ENCODE measurements around the gene KCNK5. TPM values are rescaled to one million over a fixed set of nuclear protein-coding genes. Genes with fewer than 3 reads are reported as not detected.

KCNK5 gene
- total and polyA plus RNA-seq, 2 experiments from 2014 or later: 6.6 to 11.4 TPM

DNA sequence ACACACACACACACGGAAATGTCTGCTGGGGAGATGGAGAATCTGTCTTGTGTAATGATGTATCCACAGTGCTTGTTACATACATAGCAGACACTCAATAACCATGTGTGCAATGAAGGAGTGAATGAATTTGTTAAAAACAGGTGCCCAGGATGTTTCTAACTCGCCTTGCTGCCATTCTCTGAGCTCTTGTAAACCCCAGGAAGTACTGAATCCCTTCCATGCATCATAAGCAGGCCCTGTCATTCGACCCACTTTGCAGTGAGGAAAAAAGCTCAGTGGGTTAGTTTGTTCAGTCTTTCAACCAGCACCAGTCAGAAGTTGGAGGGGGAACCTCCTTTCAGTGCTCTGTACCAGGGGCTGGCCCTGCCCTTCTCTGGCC, 1.4 kb upstream of the KCNK5 start:
- Histone ChIP-seq H2AFZ (no peak overlapping the region), H3K27me3 (peaks cover 17% of the 10 kb centered on the region), H3K4me3 (no peak overlapping the region), H3K4me2 (no peak overlapping the region), H4K20me1 (ENCODE audit: insufficient read depth, poor library complexity, severe bottlenecking) (peaks cover 2% of the 10 kb centered on the region), H3K9me2 (replicated peaks; ENCODE audit: insufficient read depth) (no peaks in the 10 kb centered on the region), H3K4me1 (ENCODE audit: insufficient read depth) (peaks cover 18% of the 10 kb centered on the region), H3K36me3 (replicated peaks; ENCODE audit: insufficient read depth, low read depth) (no peaks in the 10 kb centered on the region), H3K27ac (no peak overlapping the region), H3K79me2 (peaks cover 25% of the 10 kb centered on the region), H3K9me3 (ENCODE audit: low read depth) (no peaks in the 10 kb centered on the region)
- TF ChIP-seq, protein P1, sequence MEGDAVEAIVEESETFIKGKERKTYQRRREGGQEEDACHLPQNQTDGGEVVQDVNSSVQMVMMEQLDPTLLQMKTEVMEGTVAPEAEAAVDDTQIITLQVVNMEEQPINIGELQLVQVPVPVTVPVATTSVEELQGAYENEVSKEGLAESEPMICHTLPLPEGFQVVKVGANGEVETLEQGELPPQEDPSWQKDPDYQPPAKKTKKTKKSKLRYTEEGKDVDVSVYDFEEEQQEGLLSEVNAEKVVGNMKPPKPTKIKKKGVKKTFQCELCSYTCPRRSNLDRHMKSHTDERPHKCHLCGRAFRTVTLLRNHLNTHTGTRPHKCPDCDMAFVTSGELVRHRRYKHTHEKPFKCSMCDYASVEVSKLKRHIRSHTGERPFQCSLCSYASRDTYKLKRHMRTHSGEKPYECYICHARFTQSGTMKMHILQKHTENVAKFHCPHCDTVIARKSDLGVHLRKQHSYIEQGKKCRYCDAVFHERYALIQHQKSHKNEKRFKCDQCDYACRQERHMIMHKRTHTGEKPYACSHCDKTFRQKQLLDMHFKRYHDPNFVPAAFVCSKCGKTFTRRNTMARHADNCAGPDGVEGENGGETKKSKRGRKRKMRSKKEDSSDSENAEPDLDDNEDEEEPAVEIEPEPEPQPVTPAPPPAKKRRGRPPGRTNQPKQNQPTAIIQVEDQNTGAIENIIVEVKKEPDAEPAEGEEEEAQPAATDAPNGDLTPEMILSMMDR (IDR thresholded peaks at IDR 0.05; ENCODE audit: poor library complexity): no peak
- no peak for TF ChIP-seq EZH2phosphoT487 (IDR thresholded peaks at IDR 0.05; ENCODE audit: low read depth, severe bottlenecking, unreplicated experiment)
- TF ChIP-seq EZH2 (IDR thresholded peaks at IDR 0.05; ENCODE audit: borderline replicate concordance): no peak
- no peak for DNase-seq (ENCODE audit: low spot score)
- 83% methylated on average over 3 of the region's 3 CpGs for WGBS (ENCODE audit: low lambda C conversion rate, missing lambda C conversion rate)

DNA sequence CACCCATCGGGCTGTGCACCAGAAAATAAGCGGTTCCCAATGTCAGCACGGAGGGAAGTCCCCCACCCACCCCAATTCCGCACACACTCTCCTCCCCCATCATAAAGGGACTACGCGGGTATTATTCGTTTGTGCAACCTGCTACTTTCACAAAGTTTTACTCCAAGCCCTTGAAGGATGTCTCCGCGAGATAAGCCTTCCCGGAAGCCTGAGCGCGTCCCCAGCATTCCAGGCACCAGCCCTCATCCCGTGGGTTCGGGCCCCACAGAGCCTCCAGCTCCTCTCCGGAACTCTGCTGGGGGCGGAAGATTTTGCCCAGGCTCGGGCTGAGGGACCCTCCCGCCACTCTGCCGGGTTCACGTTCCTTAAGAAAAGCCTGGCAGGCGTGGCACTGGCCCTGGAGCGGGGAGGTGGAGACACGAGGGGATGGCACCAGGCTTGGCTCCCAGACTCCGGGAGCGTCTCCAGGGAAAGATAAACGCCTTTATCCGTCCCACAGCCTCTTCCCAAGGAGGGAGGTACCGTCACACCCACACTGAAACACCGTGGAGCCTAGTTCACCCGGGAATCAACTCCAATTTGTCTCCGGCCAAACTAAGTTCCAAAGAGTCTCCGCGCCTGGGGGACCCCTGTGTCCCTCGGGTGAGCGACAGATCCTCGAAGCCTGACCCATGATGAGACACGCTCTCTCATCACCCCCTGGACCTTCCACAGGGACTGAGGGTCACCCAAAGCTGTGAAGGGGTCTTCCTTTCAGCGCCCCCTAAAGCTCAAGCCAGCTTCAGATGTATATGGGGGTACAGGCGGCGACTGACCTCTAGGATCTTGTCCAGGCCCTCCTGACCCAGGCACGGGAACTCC, 934 bp downstream of the KCNK5 start:
- H3K4me1 ChIP-seq (ENCODE audit: insufficient read depth): peaks cover 38% of the 10 kb centered on the region
- H3K27me3 ChIP-seq: peaks cover 17% of the 10 kb centered on the region
- no peak for DNase-seq (ENCODE audit: low spot score)
- H3K9me2 ChIP-seq (replicated peaks; ENCODE audit: insufficient read depth): no peaks in the 10 kb centered on the region
- H3K4me2 ChIP-seq: peak overlapping the region; percentile 98
- H3K79me2 ChIP-seq: peaks cover 35% of the 10 kb centered on the region
- WGBS (ENCODE audit: low lambda C conversion rate, missing lambda C conversion rate): 27% methylated on average over 39 of the region's 41 CpGs
- H3K9me3 ChIP-seq (ENCODE audit: low read depth): no peaks in the 10 kb centered on the region
- H3K4me3 ChIP-seq: peak overlapping the region; percentile 87
- H2AFZ ChIP-seq: peak overlapping the region; percentile 62
- TF ChIP-seq, protein P1 (IDR thresholded peaks at IDR 0.05; ENCODE audit: poor library complexity): no peak
- TF ChIP-seq EZH2 (IDR thresholded peaks at IDR 0.05; ENCODE audit: borderline replicate concordance) (no peak), EZH2phosphoT487 (IDR thresholded peaks at IDR 0.05; ENCODE audit: low read depth, severe bottlenecking, unreplicated experiment) (no peak)
- H3K27ac ChIP-seq: no peak overlapping the region
- no peaks in the 10 kb centered on the region for H3K36me3 ChIP-seq (replicated peaks; ENCODE audit: insufficient read depth, low read depth)
- peaks cover 2% of the 10 kb centered on the region for H4K20me1 ChIP-seq (ENCODE audit: insufficient read depth, poor library complexity, severe bottlenecking)

DNA sequence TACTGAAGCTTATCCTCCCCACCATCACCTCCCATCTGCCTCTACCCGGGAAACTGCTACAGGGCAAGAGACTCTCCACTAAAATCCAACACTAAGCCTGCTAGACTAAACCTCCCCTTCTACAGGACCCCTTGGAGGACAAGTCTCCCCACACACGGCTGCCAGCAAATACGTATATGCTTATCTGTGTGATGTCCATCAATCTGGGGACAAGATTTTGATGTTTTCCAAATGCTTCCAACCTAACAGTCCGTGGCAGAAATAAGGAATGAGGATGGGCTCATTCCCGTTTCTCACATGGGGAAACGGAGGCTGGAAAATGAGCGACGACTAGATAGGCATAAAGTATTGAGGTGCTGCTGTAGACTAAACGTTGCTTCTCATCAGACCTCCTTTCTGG, 1.8 kb downstream of the KCNK5 start:
- H3K36me3 ChIP-seq (replicated peaks; ENCODE audit: insufficient read depth, low read depth): no peaks in the 10 kb centered on the region
- TF ChIP-seq EZH2phosphoT487 (IDR thresholded peaks at IDR 0.05; ENCODE audit: low read depth, severe bottlenecking, unreplicated experiment) (no peak), EZH2 (IDR thresholded peaks at IDR 0.05; ENCODE audit: borderline replicate concordance) (no peak)
- TF ChIP-seq, protein P1 (IDR thresholded peaks at IDR 0.05; ENCODE audit: poor library complexity): no peak
- H3K9me2 ChIP-seq (replicated peaks; ENCODE audit: insufficient read depth): no peaks in the 10 kb centered on the region
- H2AFZ ChIP-seq: no peak overlapping the region
- peak overlapping the region; percentile 16 for H3K4me3 ChIP-seq
- peak overlapping the region; percentile 98 for H3K4me2 ChIP-seq
- H3K27me3 ChIP-seq: peaks cover 17% of the 10 kb centered on the region
- peaks cover 2% of the 10 kb centered on the region for H4K20me1 ChIP-seq (ENCODE audit: insufficient read depth, poor library complexity, severe bottlenecking)
- H3K9me3 ChIP-seq (ENCODE audit: low read depth): no peaks in the 10 kb centered on the region
- WGBS (ENCODE audit: low lambda C conversion rate, missing lambda C conversion rate): 79% methylated on average over 9 of the region's 9 CpGs
- H3K4me1 ChIP-seq (ENCODE audit: insufficient read depth): peaks cover 42% of the 10 kb centered on the region
- peaks cover 41% of the 10 kb centered on the region for H3K79me2 ChIP-seq
- no peak overlapping the region for H3K27ac ChIP-seq
- DNase-seq (ENCODE audit: low spot score): no peak
